HCEC 1CT (cell line): Measurements from ENCODE around the gene SMARCA2.
"Not testable (repeated sequence)": the region's sequence is repeated elsewhere in the genome, so short reads cannot be mapped to it uniquely, and the experiment has no call there.

Experiments used
- DNase-seq: peaks from one replicate; pipeline ENCODE4 v3.0.0-alpha.2; 2017

The SMARCA2 gene

DNA sequence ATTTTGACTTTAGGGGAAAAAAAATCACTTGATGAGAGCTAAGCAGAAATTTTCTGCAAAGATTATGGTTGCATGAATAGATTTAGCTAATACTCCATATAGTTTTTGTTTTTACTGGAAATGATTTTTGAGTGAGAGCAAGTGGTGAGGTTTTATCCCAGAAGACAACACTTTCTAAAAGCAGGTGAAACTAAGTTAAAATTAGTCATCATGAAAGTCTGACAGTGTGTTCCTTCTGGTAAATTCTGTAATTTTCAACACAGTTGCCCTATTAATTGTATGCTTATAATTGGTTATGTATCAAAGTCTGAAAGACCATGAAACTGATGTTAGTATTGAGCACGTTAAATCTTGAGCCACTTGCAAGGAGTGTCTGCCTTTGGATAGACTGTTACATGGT, 91.5 kb downstream of the SMARCA2 start:
- no peak for DNase-seq

DNA sequence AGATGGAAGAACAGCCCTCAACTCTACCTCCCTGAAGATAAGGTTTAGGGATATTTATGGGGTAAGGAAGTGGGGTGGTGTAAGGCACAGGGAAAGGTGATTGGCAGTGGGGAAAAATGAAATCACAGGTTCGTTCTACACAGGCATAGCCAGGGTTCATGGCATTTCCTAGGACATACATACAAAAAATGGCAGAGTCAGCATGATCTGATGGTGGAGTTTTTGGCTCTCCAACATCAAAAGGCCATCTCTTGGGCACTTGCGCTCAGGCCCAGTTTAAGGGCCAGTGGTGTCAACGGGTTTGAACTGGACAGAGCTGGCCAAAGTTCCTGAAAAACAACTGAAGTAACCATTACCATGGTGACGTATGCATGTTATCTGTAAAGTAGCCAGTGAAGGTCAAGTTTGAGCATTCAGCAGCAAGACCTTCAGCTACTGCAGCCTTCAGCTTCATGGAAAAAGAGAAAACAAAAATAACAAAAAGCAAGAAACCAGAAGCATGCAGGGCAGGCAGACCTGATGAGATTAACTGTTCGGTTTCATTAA, 92.8 kb downstream of the SMARCA2 start:
- no peak for DNase-seq

DNA sequence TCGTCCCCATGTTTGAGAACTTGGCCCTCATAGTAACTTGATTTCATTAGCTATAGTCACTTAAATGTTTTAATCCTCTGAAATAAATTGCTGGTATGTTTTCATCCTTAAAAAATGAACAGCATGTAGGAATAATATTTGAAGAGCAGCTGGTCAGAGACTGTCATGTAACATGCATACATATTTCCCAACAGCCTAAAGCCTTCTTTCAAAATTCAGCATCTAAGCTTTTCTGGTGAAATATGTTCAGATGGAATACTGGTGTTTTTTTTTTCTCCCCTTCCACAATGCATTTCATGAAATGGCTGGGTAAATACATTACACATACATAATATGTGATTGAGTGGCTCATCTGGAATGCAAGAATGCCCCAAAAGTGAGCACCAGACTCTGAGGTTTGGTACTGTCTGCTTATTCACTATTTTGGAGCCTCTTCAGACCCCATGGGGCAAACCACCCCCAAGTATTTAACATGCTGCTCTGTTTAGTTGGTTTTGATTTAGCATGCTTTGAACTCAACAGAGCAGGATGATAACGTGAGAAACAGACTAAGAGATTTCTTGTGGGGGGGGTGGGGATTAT, 94.0 kb downstream of the SMARCA2 start:
- DNase-seq: peak; percentile 65

DNA sequence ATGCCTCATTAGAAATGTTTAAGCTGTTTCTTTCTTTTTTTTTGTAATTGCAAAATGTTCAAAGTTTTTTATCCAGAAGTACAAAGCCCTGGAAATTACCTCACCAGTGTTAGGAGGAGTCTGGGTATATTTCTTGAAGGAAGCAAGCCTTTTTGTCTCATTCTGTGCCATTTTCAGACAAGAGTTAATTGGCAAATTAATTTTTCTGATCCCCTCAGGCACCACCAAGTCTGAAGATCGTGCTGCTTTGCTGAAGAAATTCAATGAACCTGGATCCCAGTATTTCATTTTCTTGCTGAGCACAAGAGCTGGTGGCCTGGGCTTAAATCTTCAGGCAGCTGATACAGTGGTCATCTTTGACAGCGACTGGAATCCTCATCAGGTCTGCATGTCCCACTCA, 94.9 kb downstream of the SMARCA2 start:
- no peak for DNase-seq

DNA sequence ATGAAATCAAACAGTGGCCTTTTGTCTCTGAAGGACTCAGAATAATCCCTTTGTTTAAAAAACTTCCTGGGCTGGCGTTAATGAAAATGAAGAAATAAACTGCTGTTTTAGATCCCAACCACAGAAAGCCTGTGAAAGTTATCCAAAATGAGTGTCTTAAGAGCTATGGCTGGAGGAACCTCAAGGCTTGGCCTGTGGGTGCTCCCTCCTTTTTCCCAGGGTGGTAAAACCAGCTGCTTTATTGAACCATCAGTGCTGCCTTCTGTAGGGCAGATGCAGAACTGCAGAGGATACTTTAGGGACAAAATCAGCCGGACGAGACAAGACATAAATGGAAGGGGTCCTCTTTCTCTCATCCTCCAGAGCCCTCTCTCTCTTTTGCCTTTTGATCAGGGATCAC, 100.9 kb downstream of the SMARCA2 start:
- DNase-seq: peak; percentile 34

DNA sequence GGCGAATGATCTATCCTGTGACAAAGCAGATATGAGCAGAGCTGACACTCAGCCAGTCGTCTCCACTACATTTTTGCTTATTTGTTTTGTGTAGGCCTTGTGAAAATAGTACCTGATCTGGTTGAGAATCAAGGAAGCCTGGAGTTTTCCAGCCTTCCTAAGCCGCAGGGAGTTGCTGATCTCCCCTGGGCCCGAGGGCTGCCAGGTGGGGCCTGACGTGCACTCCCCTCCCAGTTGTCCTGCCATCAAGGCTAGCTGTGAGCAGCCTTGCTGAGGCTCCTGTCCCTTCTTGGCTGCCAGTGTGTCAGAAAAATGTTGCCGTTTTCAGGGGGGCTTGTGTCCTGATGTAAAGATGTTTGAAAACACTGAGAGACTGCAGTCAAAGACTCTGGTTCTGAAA, 102.4 kb downstream of the SMARCA2 start:
- no peak for DNase-seq

DNA sequence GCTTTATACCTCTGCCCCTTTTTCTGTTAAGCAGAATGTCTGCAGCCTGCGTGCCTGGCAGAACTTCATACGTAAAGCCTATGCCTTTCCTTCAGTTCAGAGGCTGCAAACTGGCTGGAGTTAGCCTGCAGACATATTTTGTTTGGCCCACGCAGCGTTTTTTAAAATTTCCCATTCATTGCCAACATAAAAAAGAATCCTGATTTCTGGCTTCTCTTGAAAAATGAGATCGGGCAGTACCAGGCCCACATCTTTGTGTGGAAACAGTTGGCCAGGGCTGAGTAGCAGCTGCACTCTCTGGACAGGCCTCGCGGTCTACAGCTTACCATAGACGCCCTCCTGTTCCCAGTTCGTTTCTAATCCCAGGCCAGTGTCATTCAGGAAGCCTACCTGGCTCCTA, 104.4 kb downstream of the SMARCA2 start:
- DNase-seq: no peak

DNA sequence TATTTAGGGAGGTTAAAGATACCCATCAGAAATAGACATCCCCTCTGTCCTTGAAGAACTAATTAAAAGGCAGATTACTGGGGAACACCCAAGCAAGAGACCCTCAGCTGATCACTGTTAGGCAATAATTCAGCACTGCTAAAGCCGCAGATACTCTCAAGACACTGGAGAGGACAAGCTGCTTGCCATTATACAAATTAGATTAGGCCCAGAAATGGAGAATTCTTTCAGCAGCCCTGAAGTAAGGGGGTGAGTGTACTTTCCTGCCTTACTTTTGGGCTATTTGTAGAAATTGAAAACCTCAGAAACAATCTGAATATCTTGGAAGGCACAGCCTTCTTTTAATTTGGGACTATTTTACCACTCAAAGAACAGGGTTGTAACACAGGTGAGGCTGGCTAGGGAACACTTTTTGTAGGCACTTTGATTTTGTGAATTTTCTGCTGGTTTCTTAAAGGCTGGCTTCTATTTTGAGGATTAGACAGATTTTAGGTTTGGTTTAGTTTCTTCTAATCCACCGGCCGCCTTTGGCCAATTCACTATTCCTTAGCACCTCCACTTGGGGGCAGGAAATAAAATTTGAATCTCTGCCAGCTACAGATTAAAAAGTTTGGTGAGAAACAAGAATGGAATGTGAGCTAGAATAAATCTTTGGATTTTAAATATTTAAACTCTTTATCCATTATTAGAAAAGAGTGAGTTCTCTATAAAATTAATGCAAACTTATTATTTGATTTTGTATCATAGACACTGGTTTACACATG, 106.0 kb downstream of the SMARCA2 start:
- peak; percentile 61 for DNase-seq

DNA sequence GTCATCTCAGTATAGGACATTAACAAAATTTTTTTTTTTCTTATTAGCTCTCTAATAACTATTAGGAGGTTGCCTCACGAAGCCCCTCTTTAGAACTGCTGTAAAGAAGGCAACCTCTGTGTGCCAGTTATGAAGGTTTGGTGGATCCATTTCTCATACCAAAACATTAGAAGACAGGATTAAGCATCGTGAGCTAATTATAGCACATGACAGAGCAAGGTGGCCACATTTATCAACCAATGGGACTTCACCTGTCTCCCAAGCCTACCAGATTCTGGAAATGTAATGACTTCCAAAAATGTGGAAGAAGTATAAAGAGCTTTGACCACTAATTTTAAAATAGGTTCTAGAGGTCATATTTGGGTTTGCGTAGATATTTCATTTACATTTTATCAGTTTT, 107.2 kb downstream of the SMARCA2 start:
- no peak for DNase-seq

DNA sequence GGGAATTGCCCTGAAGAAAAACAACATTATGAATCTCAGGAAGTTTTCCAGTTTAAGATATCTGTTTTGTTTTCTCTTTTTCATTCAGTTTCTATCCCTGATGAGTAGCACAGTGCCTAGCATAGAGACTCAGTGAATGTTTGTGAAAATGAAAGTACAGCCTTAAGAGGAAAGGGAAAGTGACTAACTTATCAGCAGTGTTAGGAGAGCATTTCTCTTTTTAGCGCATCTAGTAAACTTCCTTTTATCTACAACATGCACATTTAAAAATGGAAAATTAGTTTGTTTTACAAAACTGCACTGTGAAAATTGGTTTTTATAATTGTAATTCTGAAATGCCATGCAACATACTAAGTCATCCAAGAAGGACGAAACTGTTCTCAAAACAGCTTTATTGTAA, 110.8 kb downstream of the SMARCA2 start:
- DNase-seq: peak; percentile 20

DNA sequence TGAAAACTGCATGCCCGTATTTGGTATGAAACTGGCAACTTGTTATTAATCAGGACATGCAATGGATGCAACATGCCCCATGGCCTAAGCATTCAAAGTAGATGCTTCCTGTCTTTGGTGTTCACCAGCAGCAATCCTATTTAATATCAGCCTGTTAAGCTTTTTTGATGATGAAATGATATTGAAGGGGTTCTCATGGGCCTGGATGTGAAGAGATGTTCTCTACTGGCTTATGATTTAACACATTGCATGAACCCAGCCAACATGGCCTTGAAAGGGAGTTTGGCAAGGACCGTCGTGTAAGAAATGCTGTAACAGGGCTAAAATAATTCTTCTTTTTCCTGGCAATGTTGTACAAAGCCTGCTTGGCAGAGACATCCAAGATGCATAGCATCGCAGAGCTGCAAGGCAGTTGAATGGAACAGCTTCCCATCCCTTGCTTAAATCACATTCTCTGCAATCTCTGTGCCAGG, 111.2 kb downstream of the SMARCA2 start:
- peak; percentile 41 for DNase-seq

DNA sequence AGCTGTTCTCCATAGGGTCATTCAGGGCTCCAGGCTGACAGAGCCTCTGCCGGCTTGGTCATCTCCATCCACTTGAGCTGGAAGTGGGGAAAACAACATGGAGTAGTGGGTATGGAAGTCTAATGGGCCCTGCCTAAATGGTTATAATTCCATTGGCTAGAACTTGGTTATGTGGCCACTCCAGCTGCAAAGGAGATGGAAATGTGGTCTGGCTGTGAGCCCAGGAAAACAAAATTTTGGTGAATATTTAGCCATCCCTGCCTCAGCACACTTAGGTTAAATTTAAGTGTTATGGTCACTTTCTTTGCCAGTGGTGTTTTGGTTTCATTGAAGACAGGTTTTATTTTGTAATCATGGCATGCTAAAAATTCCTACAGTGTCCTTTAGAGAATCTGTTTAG, 112.3 kb downstream of the SMARCA2 start:
- peak; percentile 56 for DNase-seq

DNA sequence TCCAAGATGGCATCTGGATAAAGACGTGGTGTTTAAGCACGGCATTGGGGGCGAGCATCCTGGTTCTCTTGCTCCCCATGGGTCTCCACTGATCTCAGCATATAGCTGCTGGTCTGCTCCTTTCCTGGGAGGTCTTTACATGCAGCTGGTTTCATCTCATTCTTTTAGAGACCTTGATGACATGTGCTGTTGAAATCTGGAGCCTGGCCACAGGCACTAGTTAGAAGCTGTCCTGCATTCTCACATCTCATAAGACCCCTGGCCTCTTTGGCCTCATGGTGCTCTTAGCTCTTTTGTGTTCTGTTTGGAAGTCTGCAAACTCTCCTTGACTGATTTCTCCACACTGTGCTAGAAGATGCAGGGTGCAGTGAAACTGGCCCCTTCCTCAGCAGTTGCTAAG, 113.0 kb downstream of the SMARCA2 start:
- DNase-seq: no peak

DNA sequence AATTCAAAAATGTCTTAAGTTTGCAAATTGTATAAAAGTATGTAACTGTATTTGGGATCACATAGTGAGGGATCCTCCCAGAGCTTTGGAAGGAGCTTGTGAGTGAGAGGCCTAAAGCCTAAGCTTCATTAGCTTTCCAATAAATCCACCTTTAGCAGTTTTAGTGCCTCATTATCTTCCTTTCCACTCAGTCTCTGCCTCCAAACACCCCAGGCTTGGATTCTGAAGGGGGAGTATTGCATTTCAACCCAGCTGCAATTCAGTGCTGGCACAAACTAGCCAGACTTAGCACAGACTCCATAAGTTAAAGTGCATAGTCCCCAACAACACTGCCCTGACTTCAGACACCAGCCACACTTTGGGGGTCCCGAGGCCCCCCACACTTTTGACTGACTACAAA, 113.5 kb downstream of the SMARCA2 start:
- no peak for DNase-seq

DNA sequence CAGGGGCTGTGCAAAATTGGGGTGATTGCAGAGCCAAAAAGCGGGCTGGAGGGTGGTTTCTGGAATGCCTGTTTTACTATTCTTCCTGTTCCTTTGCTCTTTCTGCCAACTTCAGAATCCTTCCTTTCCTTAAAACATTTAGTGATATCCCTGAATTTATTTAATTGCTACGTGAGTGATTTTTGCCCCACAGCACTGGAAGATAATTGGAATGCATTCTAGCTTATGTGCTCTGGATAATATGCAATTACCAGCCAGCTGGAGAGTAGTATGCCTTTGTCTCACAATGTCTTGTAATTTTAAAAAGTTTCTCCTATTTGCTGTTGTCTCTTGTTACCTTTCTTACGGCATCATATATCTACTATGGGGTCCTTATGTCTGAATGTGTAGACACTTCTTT, 115.8 kb downstream of the SMARCA2 start:
- DNase-seq: no peak

DNA sequence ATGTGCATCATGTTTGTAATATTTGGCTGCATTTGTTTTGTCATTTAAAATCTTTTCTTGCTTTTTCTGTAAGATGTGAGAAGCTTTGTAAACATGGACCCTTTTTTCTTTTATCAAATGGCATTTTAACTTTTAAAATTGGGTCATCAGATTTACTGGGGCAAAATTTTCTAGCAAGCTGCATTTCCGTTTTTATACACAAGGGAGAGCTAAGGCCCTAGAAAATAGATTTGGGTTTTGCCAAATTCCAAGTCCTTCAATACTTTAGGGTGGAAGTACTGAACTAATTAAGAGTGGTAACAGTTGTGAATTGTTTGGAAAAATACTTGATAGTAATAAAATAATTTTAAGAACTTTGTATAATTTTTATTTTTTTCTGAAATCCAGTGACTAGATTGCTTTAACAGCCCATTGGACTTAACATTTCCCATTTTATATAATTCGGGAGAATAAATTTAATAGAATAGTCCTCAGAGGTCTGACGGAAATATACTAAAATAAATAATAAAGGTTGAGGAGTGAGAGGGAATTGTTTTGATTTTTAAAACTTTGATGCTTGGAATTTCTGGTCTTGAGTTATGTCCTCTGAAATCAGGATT, 117.4 kb downstream of the SMARCA2 start:
- DNase-seq: peak; percentile 59

DNA sequence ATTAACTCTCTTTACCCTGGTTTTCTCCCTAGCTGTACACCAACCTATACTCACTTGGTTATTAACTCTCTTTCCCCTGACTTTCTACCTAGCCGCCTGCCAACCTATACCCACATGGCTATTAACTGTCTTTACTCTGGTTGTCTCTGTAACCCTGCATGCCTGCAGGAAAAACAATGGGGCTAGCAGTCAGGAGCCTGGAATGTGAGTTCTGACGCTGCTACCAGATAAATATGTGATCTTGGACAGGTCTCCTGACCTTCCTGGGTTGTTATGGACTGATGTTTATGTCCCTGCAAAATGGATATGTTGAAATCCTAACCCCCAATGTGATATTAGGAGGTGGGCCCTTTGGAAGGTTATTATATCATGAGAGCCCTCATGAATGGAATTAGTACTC, 119.2 kb downstream of the SMARCA2 start:
- DNase-seq: no peak

DNA sequence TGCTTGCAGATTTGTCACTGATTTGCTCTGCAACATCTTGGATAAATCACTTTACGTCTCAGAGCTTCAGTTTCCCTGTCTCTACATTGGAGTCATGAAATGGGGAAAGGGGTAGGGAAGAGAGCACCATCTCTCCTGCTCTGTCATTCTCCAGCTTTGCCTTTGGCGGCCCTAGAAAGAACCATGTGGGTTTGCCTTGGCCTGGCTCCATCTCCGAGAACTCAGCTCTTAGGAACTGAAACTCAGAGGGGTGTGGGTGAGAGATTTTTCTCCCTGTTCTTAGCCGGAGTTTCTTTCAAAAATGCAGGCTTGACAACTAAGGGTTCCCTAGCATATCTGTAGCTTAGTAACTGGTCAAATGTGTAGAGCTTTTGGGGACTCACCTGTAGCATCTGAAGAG, 123.5 kb downstream of the SMARCA2 start:
- no peak for DNase-seq

DNA sequence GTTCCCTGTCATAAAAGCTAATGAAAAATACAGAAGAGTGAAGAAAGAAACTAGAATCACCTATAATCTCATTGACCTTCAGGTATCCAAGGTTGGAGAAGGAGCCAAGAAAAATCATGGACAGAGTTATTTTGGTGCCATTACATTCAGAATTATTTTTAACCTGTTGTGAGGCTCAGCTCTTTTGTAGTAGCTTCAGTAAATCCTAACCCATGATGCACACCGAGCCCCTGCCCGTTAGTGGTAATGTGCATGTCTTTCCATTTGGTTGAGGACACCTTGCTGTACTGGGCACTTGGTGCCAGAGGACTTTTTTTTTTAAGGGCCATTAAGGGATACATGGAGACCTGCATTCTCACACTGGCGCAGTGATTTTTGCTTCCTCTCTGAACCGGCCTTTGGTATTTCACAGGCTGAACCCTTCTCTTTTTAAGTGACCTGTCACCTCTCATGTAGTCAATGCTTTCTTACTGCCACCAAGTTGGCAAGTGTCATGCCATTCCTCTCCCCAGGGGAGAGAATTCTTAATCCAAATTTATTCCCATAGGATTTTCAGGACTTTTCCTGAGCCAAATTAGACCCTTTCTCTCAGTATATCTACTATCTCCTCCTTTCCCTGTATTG, 125.6 kb downstream of the SMARCA2 start:
- no peak for DNase-seq

DNA sequence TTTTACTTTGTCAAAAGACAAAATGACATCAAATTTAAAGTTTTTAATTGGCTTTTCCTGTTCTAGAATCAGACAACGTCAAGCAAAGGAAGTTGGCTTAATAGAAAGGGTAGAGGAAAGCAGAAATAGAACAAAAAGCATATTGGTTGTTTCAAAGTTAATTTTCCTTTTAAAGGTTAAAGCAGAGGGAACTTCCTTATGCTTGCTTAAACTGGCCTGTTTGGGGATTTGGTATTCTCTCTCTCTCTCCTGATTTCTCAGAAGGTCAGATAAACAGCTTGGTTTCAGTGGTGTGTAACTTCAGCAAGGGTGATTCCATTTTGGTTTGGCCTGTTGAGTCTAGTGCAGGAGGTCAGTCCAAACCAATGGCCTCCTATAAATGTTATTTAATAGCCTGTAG, 127.1 kb downstream of the SMARCA2 start:
- no peak for DNase-seq

DNA sequence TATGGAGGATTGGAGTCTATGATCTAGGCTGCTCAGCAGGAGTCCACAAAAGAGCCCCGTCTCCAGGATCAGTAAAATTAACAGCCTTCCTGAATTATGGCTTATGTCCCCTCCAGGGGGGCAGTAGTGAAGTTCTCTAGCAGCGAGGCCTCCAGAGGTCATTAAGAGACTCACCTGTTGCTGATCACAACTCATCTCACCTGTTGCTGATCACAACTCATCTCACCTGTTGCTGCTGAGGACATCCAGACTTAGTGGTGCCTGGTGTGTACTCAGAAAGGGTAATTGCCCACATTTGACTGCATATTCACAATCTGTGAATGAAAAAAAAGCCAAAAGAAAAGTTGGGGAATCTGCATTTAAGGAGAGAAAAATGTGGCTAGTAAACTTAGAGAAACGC, 129.5 kb downstream of the SMARCA2 start:
- DNase-seq: no peak

DNA sequence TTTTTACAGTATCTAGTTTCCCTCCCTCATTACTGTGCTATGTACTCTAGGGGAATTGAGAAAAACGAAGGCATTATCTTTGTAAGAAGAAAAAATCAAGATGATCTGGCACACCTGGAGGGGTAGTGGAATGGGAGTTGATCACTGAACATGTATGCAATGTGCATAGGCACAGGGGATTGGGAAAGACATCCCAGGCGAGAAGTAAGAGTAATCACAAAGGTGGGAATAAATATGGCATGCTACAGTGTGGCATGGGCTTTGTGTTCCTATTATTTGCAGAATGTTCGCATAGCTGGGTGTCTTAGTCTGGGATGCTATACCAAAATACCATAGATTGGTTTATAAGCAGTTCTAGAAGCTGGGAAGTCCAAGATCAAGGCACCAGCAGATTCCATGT, 130.6 kb downstream of the SMARCA2 start:
- DNase-seq: no peak

DNA sequence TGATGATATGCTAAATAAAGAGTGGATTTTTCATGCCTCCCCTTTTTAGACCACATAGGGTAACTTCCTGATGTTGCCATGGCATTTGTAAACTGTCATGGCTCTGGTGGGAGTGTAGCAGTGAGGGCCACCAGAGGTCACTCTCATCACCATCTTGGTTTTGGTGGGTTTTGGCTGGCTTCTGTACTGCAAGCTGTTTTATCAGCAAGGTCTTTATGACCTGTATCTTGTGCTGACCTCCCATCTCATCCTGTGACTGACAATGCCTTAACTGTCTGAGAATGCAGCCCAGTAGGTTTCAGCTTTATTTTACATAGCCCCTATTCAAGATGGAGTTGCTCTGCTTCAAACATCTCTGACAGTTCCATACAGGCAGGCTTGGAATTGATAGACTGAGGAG, 131.6 kb downstream of the SMARCA2 start:
- DNase-seq: not testable (repeated sequence)

DNA sequence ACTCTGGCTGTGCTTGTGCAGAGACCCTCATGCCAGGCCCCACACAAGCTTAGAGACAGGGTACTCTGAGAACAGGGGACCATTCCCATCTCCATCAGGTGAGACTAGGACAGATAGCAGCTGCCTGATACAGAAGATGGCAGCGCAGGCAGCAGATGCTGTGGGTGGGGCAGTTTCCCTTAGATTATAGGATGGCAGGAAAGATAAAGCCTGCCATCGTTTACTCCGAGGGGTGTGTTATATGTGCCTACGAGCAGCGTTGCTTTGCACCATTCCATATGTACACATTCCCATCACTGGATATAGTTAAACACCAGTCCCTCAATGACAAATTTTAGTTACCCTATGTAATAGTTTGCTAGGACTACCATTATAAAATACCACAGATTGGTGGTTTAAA, 135.2 kb downstream of the SMARCA2 start:
- no peak for DNase-seq
